ENCODE data around the gene CATSPERD. TPM values are rescaled to one million over a fixed set of nuclear protein-coding genes. Genes with fewer than 3 reads are reported as not detected.

CATSPERD gene
- total and polyA plus RNA-seq, 9 of the 15 experiments (the other 6 are each of a cell fraction or from before 2014, with no cell fraction given) = not detected

DNA sequence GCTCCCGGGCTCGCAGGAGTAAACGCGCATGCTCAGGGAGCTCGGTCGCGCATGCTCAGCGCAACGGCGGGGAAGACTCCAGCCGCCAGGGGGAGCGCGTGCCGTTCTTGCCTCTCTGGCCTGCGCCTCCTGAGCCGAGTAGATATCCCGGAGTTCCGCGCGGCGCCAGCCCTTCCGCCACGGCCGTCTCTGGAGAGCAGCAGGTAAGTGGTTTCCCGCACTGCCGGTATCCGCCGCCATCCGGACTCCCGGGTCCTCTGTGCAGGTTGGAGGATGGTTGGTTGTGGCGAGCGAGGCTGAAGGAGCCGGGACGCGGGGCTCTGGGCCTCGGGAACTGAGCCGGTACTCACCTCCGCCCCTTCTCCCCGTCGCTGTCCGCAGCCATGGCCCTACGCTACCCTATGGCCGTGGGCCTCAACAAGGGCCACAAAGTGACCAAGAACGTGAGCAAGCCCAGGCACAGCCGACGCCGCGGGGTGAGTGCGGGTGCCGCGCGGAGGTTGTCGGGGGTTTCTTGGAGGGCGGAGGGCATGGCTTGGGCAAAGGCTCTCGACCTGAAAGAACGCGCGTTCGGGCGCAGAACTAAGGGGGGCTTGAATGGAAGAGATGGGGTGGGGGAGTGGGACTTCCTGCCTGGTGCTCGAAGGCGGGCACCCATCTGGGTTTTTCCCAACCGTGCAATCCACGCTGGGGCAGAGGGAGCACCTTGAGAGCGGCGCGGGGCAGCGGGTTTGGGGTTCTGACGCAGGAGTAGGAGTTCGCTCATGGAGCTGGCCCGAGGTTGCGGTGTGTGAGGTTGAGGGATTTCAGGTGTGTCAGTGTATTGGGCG, 30.1 kb upstream of the CATSPERD start, which contains the start of gene RPL36 (continued):
- TF ChIP-seq ZNF253 (CRISPR knock-in tag; conservative IDR thresholded peaks at IDR 0.05) = no peak
- TF ChIP-seq CLOCK (CRISPR knock-in tag; IDR thresholded peaks at IDR 0.05; ENCODE audit: borderline replicate concordance) = no peak
- peak; percentile 73 for TF ChIP-seq POU5F1 (IDR thresholded peaks at IDR 0.05; ENCODE audit: borderline replicate concordance, low read depth, low read length, partially characterized antibody)
- no peak for TF ChIP-seq ZNF589 (CRISPR knock-in tag; IDR thresholded peaks at IDR 0.05; ENCODE audit: low read depth)
- TF ChIP-seq CBX1 (IDR thresholded peaks at IDR 0.05; ENCODE audit: low read depth) = peak; percentile 69; the same call in 1 of the 2 replicates
- TF ChIP-seq, protein P1, sequence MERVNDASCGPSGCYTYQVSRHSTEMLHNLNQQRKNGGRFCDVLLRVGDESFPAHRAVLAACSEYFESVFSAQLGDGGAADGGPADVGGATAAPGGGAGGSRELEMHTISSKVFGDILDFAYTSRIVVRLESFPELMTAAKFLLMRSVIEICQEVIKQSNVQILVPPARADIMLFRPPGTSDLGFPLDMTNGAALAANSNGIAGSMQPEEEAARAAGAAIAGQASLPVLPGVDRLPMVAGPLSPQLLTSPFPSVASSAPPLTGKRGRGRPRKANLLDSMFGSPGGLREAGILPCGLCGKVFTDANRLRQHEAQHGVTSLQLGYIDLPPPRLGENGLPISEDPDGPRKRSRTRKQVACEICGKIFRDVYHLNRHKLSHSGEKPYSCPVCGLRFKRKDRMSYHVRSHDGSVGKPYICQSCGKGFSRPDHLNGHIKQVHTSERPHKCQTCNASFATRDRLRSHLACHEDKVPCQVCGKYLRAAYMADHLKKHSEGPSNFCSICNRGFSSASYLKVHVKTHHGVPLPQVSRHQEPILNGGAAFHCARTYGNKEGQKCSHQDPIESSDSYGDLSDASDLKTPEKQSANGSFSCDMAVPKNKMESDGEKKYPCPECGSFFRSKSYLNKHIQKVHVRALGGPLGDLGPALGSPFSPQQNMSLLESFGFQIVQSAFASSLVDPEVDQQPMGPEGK (CRISPR knock-in tag; IDR thresholded peaks at IDR 0.05; ENCODE audit: borderline replicate concordance) = no peak
- TF ChIP-seq, protein P2, sequence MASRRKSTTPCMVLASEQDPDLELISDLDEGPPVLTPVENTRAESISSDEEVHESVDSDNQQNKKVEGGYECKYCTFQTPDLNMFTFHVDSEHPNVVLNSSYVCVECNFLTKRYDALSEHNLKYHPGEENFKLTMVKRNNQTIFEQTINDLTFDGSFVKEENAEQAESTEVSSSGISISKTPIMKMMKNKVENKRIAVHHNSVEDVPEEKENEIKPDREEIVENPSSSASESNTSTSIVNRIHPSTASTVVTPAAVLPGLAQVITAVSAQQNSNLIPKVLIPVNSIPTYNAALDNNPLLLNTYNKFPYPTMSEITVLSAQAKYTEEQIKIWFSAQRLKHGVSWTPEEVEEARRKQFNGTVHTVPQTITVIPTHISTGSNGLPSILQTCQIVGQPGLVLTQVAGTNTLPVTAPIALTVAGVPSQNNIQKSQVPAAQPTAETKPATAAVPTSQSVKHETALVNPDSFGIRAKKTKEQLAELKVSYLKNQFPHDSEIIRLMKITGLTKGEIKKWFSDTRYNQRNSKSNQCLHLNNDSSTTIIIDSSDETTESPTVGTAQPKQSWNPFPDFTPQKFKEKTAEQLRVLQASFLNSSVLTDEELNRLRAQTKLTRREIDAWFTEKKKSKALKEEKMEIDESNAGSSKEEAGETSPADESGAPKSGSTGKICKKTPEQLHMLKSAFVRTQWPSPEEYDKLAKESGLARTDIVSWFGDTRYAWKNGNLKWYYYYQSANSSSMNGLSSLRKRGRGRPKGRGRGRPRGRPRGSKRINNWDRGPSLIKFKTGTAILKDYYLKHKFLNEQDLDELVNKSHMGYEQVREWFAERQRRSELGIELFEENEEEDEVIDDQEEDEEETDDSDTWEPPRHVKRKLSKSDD (conservative IDR thresholded peaks at IDR 0.05; ENCODE audit: low read length) = no peak
- TF ChIP-seq ZNF140 (CRISPR knock-in tag; IDR thresholded peaks at IDR 0.05) = no peak
- TF ChIP-seq ZBTB11 (CRISPR knock-in tag; IDR thresholded peaks at IDR 0.05) = peak in 1 of 3 experiments; percentile 49; a peak in 1 of 6 replicates
- TF ChIP-seq EZH2 (IDR thresholded peaks at IDR 0.05; ENCODE audit: borderline replicate concordance, low read depth, low read length) = no peak
- TF ChIP-seq SRSF9 (IDR thresholded peaks at IDR 0.05; ENCODE audit: borderline replicate concordance, low read depth, low read length) = no peak
- TF ChIP-seq TCF7 (IDR thresholded peaks at IDR 0.05; ENCODE audit: borderline replicate concordance) = peak; percentile 44; the same call in 1 of the 2 replicates
- TF ChIP-seq TRIM24 (IDR thresholded peaks at IDR 0.05) = no peak
- peak; percentile 98 for TF ChIP-seq KDM5B (IDR thresholded peaks at IDR 0.05; ENCODE audit: insufficient replicate concordance, low read depth, low read length)
- no peak for TF ChIP-seq FOXA1 (IDR thresholded peaks at IDR 0.05; ENCODE audit: borderline replicate concordance)

Data from K562 (cell line).